ENCODE data around the gene CTNNA2. TPM values are rescaled to one million over a fixed set of nuclear protein-coding genes. Genes with fewer than 3 reads are reported as not detected.

CTNNA2 gene
- total RNA-seq, 6 donors from 2014 or later: not detected

- no peak overlapping the region for H3K27ac ChIP-seq
- 84 to 88% methylated on average over 2 of the region's 2 CpGs for WGBS, 2 donors
- no peak overlapping the region for H3K4me3 ChIP-seq
- no peak for DNase-seq
- no peaks in the 10 kb centered on the region for H3K27me3 ChIP-seq
- no peaks in the 10 kb centered on the region for H3K9me3 ChIP-seq
- H3K36me3 ChIP-seq: no peaks in the 10 kb centered on the region
- ATAC-seq (ENCODE audit: low FRiP score in 2 of 2): no peak
- TF ChIP-seq CTCF (IDR thresholded peaks at IDR 0.05) (no peak), POLR2A (IDR thresholded peaks at IDR 0.05) (no peak), EP300 (IDR thresholded peaks at IDR 0.05) (no peak), POLR2AphosphoS5 (IDR thresholded peaks at IDR 0.05) (no peak)
- no peaks in the 10 kb centered on the region for H3K4me1 ChIP-seq
Observed at GRCh38 chr2:79774016-79774415, 261.2 kb downstream of the CTNNA2 start.

- Histone ChIP-seq H3K36me3 (no peaks in the 10 kb centered on the region), H3K27me3 (no peaks in the 10 kb centered on the region), H3K9me3 (no peaks in the 10 kb centered on the region), H3K27ac (no peak overlapping the region), H3K4me1 (no peaks in the 10 kb centered on the region), H3K4me3 (no peak overlapping the region)
- 72 to 91% methylated on average over 2 of the region's 2 CpGs for WGBS, 2 donors
- ATAC-seq (ENCODE audit: low FRiP score in 2 of 2) (no peak), DNase-seq (no peak)
- TF ChIP-seq EP300 (IDR thresholded peaks at IDR 0.05): no peak
- no peak for TF ChIP-seq POLR2AphosphoS5 (IDR thresholded peaks at IDR 0.05)
- TF ChIP-seq CTCF (IDR thresholded peaks at IDR 0.05): no peak
- no peak for TF ChIP-seq POLR2A (IDR thresholded peaks at IDR 0.05)
Observed at GRCh38 chr2:79776461-79776860, 263.6 kb downstream of the CTNNA2 start.

- DNase-seq (no peak), ATAC-seq (ENCODE audit: low FRiP score in 2 of 2) (no peak)
- Histone ChIP-seq H3K9me3 (no peaks in the 10 kb centered on the region), H3K36me3 (no peaks in the 10 kb centered on the region), H3K4me1 (no peaks in the 10 kb centered on the region), H3K27ac (no peak overlapping the region), H3K4me3 (no peak overlapping the region), H3K27me3 (no peaks in the 10 kb centered on the region)
- WGBS, 2 donors: 75 to 79% methylated on average over 1 of the region's 1 CpG
- TF ChIP-seq POLR2A (IDR thresholded peaks at IDR 0.05) (no peak), EP300 (IDR thresholded peaks at IDR 0.05) (no peak), POLR2AphosphoS5 (IDR thresholded peaks at IDR 0.05) (no peak), CTCF (IDR thresholded peaks at IDR 0.05) (no peak)
Observed at GRCh38 chr2:79780781-79781180, 267.9 kb downstream of the CTNNA2 start.

GRCh38 chr2:79782576-79783452 is 270.0 kb downstream of the CTNNA2 start:
- ATAC-seq (ENCODE audit: low FRiP score in 2 of 2) (no peak), DNase-seq (no peak)
- Histone ChIP-seq H3K27me3 (no peaks in the 10 kb centered on the region), H3K4me3 (no peak overlapping the region), H3K27ac (no peak overlapping the region), H3K4me1 (no peaks in the 10 kb centered on the region), H3K36me3 (no peaks in the 10 kb centered on the region), H3K9me3 (no peaks in the 10 kb centered on the region)
- 60 to 62% methylated on average over 4 of the region's 4 CpGs for WGBS, 2 donors
- TF ChIP-seq POLR2A (IDR thresholded peaks at IDR 0.05) (no peak), POLR2AphosphoS5 (IDR thresholded peaks at IDR 0.05) (no peak), EP300 (IDR thresholded peaks at IDR 0.05) (no peak), CTCF (IDR thresholded peaks at IDR 0.05) (no peak)
